ENCODE measurements around the gene EPHA5. TPM values are rescaled to one million over a fixed set of nuclear protein-coding genes. Genes with fewer than 3 reads are reported as not detected.

EPHA5 gene
- total RNA-seq, 1 donor from 2014 or later, result 1.6 TPM

DNA sequence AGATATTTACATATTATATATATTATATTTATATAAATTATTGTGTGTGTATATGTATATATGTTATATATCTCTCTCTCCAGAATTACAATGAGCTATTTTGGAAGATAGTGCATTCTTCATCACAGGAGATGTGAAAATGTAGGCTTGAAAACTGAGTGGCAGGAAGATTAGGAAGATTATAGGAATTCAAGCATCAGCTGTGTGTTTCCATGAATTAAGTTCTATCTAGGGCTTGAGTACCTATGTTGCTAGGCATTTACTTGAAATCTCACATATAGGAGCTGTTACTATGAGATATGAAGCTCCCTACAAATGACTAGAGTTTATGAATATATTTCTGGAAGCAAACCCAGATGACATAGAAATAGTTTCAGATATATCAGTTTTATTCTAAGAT is 328.7 kb downstream of the EPHA5 start:
- Mint-ChIP-seq H3K4me1 (ENCODE audit: low read depth) (peaks cover 5% of the 10 kb centered on the region), H3K27ac (ENCODE audit: unreplicated experiment) (no peak overlapping the region), H3K4me3 (ENCODE audit: unreplicated experiment) (no peak overlapping the region), H3K36me3 (ENCODE audit: low read depth) (peaks cover 2% of the 10 kb centered on the region), H3K9me3 (ENCODE audit: low read depth) (peaks cover under 1% of the 10 kb centered on the region), H3K27me3 (ENCODE audit: low read depth) (peaks cover 2% of the 10 kb centered on the region)
- DNase-seq (ENCODE audit: low spot score), result no peak
- TF ChIP-seq, protein P1, sequence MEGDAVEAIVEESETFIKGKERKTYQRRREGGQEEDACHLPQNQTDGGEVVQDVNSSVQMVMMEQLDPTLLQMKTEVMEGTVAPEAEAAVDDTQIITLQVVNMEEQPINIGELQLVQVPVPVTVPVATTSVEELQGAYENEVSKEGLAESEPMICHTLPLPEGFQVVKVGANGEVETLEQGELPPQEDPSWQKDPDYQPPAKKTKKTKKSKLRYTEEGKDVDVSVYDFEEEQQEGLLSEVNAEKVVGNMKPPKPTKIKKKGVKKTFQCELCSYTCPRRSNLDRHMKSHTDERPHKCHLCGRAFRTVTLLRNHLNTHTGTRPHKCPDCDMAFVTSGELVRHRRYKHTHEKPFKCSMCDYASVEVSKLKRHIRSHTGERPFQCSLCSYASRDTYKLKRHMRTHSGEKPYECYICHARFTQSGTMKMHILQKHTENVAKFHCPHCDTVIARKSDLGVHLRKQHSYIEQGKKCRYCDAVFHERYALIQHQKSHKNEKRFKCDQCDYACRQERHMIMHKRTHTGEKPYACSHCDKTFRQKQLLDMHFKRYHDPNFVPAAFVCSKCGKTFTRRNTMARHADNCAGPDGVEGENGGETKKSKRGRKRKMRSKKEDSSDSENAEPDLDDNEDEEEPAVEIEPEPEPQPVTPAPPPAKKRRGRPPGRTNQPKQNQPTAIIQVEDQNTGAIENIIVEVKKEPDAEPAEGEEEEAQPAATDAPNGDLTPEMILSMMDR (IDR thresholded peaks at IDR 0.05), result no peak

DNA sequence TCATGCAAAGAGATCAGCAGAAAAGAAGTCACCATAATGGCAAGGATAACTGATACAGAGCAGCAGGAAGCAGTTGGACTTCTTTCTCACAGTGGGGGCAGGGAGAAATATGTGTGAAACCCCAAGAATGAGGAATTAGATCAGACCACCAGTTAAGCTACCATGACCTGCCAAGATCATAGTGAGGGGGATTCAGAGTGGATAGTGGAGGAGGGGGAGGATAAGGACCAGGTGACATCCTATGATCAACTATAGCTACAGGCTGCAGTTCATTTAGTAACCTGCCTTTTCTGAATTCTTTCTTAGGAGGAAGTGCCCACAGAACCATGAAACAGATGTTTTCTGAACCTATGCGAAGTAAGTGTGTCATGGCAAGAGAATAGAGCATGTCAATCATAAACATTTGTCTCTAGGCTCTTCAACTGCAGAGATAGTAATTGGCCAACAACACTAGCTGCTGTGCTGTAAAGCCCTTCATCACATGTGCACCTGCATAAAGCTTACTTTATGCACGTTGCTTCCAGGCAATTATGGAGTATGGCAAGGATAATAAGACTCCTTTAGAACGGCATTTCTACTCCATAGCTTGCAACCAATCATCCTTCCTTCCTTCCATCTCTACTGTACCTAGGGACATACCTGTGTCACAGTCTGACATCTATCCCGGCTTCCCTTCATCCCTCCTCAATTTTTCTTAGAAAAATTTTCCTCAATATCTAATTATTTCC is 329.7 kb downstream of the EPHA5 start:
- peaks cover 5% of the 10 kb centered on the region for H3K4me1 Mint-ChIP-seq (ENCODE audit: low read depth)
- DNase-seq (ENCODE audit: low spot score), result no peak
- TF ChIP-seq, protein P1 (IDR thresholded peaks at IDR 0.05), result no peak
- H3K36me3 Mint-ChIP-seq (ENCODE audit: low read depth), result peaks cover 2% of the 10 kb centered on the region
- H3K4me3 Mint-ChIP-seq (ENCODE audit: unreplicated experiment), result no peak overlapping the region
- peaks cover 2% of the 10 kb centered on the region for H3K27me3 Mint-ChIP-seq (ENCODE audit: low read depth)
- no peaks in the 10 kb centered on the region for H3K9me3 Mint-ChIP-seq (ENCODE audit: low read depth)
- H3K27ac Mint-ChIP-seq (ENCODE audit: unreplicated experiment), result no peak overlapping the region

- Mint-ChIP-seq H3K27me3 (ENCODE audit: low read depth) (peaks cover 2% of the 10 kb centered on the region), H3K9me3 (ENCODE audit: low read depth) (no peaks in the 10 kb centered on the region), H3K27ac (ENCODE audit: unreplicated experiment) (no peak overlapping the region), H3K36me3 (ENCODE audit: low read depth) (no peaks in the 10 kb centered on the region), H3K4me1 (ENCODE audit: low read depth) (no peaks in the 10 kb centered on the region), H3K4me3 (ENCODE audit: unreplicated experiment) (no peak overlapping the region)
- TF ChIP-seq, protein P1 (IDR thresholded peaks at IDR 0.05), result no peak
- no peak for DNase-seq (ENCODE audit: low spot score)
Observed at GRCh38 chr4:65337371-65337770, 332.9 kb downstream of the EPHA5 start.

- TF ChIP-seq, protein P1 (IDR thresholded peaks at IDR 0.05), result no peak
- Mint-ChIP-seq H3K27me3 (ENCODE audit: low read depth) (peaks cover 2% of the 10 kb centered on the region), H3K9me3 (ENCODE audit: low read depth) (no peaks in the 10 kb centered on the region)
Observed at GRCh38 chr4:65336465-65336864, 333.8 kb downstream of the EPHA5 start.

DNA sequence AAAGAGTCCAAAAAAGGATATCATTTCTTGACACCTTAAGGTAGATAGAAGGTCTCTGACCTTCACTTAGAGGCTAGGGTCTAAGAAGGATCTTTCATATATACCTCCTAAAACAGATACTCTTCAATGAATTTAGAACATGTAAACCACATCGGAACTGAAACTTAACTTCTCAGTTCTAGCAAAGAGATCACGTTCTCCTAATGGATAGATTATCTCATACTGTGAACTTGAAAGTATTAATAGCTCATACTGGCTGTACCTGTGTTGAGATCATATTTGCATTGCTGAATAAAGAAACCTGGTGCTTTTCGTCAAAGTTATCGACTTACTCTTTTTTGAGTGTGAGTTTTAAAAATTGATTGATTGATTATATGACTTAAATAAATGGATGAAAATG is 353.8 kb downstream of the EPHA5 start:
- Mint-ChIP-seq H3K27me3 (ENCODE audit: low read depth) (no peaks in the 10 kb centered on the region), H3K4me1 (ENCODE audit: low read depth) (no peaks in the 10 kb centered on the region), H3K9me3 (ENCODE audit: low read depth) (no peaks in the 10 kb centered on the region), H3K36me3 (ENCODE audit: low read depth) (no peaks in the 10 kb centered on the region), H3K4me3 (ENCODE audit: unreplicated experiment) (no peak overlapping the region), H3K27ac (ENCODE audit: unreplicated experiment) (no peak overlapping the region)
- TF ChIP-seq, protein P1 (IDR thresholded peaks at IDR 0.05), result no peak
- DNase-seq (ENCODE audit: low spot score), result no peak

More at GRCh38 chr4:65336465-65336864, 333.8 kb downstream of the EPHA5 start:
- no peak for DNase-seq (ENCODE audit: low spot score)
- Mint-ChIP-seq H3K4me3 (ENCODE audit: unreplicated experiment) (no peak overlapping the region), H3K4me1 (ENCODE audit: low read depth) (no peaks in the 10 kb centered on the region), H3K27ac (ENCODE audit: unreplicated experiment) (no peak overlapping the region), H3K36me3 (ENCODE audit: low read depth) (no peaks in the 10 kb centered on the region)
